ENCODE data around the gene CPEB2.

The CPEB2 gene

DNA sequence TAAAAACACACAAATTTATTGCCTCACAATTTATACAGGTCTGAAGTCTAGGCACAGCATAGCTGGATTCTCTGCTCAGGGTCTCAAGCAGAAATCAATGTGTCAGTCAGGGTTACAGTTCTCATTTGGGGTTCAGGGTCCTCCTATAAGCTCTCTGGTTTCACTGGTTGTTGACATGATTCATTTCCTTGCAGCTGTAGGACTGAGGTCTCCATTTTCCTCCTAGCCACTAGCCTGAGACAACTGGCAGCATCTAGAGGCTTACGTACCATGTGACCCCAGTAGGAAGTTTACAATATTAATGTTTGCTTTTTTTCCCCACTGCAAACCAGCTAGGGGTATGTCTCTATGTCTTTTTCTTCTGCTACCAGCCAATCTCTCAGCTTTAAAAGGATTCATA is 102.5 kb downstream of the CPEB2 start:
- TF ChIP-seq SIN3A (IDR thresholded peaks at IDR 0.05; ENCODE audit: borderline replicate concordance, insufficient read depth, low read length) (no peak), TAF1 (IDR thresholded peaks at IDR 0.05; ENCODE audit: borderline replicate concordance, insufficient read depth, low read length) (no peak), FOXP2 (optimal IDR thresholded peaks at IDR 0.05; ENCODE audit: borderline replicate concordance, extremely low read depth, extremely low read length, insufficient read depth) (no peak), POLR2AphosphoS5 (IDR thresholded peaks at IDR 0.05; ENCODE audit: low read depth, low read length) (no peak)
- TF ChIP-seq, protein P1, sequence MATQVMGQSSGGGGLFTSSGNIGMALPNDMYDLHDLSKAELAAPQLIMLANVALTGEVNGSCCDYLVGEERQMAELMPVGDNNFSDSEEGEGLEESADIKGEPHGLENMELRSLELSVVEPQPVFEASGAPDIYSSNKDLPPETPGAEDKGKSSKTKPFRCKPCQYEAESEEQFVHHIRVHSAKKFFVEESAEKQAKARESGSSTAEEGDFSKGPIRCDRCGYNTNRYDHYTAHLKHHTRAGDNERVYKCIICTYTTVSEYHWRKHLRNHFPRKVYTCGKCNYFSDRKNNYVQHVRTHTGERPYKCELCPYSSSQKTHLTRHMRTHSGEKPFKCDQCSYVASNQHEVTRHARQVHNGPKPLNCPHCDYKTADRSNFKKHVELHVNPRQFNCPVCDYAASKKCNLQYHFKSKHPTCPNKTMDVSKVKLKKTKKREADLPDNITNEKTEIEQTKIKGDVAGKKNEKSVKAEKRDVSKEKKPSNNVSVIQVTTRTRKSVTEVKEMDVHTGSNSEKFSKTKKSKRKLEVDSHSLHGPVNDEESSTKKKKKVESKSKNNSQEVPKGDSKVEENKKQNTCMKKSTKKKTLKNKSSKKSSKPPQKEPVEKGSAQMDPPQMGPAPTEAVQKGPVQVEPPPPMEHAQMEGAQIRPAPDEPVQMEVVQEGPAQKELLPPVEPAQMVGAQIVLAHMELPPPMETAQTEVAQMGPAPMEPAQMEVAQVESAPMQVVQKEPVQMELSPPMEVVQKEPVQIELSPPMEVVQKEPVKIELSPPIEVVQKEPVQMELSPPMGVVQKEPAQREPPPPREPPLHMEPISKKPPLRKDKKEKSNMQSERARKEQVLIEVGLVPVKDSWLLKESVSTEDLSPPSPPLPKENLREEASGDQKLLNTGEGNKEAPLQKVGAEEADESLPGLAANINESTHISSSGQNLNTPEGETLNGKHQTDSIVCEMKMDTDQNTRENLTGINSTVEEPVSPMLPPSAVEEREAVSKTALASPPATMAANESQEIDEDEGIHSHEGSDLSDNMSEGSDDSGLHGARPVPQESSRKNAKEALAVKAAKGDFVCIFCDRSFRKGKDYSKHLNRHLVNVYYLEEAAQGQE (IDR thresholded peaks at IDR 0.05; ENCODE audit: insufficient read depth in 1 of 2, low read depth in 2 of 2, low read length in 2 of 2), result no peak

DNA sequence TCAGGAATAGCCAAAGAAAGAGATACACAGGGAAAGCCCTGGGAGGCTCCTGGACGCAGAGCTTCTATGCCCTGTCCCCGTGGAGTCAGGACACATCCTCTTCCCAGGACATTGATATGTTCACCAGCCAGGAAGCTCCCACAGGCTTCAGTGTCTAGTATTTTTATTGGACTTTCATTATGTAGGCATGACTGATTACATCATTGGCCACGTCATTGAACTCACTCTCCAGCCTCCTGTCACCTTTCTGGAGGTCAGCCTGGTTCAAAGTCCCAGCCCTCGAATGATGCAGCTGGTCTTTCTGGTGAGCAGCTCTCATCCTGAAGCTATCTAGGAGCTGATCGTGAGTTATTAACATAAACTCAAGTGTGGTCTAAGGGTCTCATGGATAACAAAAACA is 104.1 kb downstream of the CPEB2 start:
- TF ChIP-seq TAF1 (IDR thresholded peaks at IDR 0.05; ENCODE audit: borderline replicate concordance, insufficient read depth, low read length) (no peak), POLR2AphosphoS5 (IDR thresholded peaks at IDR 0.05; ENCODE audit: low read depth, low read length) (no peak)
- TF ChIP-seq, protein P1 (IDR thresholded peaks at IDR 0.05; ENCODE audit: insufficient read depth in 1 of 2, low read depth in 2 of 2, low read length in 2 of 2), result no peak

DNA sequence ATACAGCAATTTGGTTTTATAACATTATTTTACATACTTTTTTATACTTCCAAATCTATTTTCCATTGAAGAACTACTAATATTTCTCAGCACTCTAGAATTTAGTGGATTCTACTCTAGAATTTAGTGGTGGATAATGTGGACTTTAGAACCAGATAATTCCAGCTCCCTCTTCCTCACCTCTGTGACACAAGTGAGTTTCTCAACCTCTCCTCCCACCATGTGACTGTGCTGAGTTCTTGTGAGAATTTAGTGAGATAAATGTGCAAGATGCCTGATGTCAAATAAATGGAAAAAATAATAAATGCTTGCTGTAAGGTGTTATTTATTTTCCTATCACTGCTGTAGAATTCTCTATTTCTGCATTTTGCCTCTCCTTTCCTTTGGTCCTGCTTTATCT is 107.3 kb downstream of the CPEB2 start:
- TF ChIP-seq TAF1 (IDR thresholded peaks at IDR 0.05; ENCODE audit: borderline replicate concordance, insufficient read depth, low read length), result no peak
- TF ChIP-seq, protein P1 (IDR thresholded peaks at IDR 0.05; ENCODE audit: insufficient read depth in 1 of 2, low read depth in 2 of 2, low read length in 2 of 2), result no peak
- TF ChIP-seq FOXP2 (optimal IDR thresholded peaks at IDR 0.05; ENCODE audit: borderline replicate concordance, extremely low read depth, extremely low read length, insufficient read depth), result no peak
- TF ChIP-seq SIN3A (IDR thresholded peaks at IDR 0.05; ENCODE audit: borderline replicate concordance, insufficient read depth, low read length), result no peak
- no peak for TF ChIP-seq POLR2AphosphoS5 (IDR thresholded peaks at IDR 0.05; ENCODE audit: low read depth, low read length)

DNA sequence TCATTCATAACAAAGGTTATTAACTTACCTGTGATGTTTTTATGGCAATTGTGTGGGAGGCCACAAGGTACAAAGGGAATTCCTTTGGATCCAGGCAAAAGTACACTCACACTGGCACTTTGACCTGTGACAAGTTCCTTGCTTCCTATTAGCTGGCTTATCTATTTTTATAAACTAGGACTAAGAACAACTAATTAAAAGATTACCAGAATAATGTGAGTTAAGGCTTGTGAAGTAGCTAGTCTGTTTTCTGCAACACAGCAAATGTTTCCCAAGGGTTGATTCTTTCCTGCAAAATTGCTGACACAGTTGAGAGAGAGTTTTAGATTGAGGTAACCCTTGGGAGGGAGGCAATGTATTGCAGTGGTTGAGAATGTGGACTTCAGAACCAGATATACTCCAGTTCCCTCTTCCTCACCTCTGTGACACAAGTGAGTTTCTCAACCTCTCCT is 107.9 kb downstream of the CPEB2 start:
- TF ChIP-seq, protein P1 (IDR thresholded peaks at IDR 0.05; ENCODE audit: insufficient read depth in 1 of 2, low read depth in 2 of 2, low read length in 2 of 2), result no peak
- no peak for TF ChIP-seq POLR2AphosphoS5 (IDR thresholded peaks at IDR 0.05; ENCODE audit: low read depth, low read length)
- no peak for TF ChIP-seq SIN3A (IDR thresholded peaks at IDR 0.05; ENCODE audit: borderline replicate concordance, insufficient read depth, low read length)
- no peak for TF ChIP-seq TAF1 (IDR thresholded peaks at IDR 0.05; ENCODE audit: borderline replicate concordance, insufficient read depth, low read length)
- no peak for TF ChIP-seq FOXP2 (optimal IDR thresholded peaks at IDR 0.05; ENCODE audit: borderline replicate concordance, extremely low read depth, extremely low read length, insufficient read depth)

DNA sequence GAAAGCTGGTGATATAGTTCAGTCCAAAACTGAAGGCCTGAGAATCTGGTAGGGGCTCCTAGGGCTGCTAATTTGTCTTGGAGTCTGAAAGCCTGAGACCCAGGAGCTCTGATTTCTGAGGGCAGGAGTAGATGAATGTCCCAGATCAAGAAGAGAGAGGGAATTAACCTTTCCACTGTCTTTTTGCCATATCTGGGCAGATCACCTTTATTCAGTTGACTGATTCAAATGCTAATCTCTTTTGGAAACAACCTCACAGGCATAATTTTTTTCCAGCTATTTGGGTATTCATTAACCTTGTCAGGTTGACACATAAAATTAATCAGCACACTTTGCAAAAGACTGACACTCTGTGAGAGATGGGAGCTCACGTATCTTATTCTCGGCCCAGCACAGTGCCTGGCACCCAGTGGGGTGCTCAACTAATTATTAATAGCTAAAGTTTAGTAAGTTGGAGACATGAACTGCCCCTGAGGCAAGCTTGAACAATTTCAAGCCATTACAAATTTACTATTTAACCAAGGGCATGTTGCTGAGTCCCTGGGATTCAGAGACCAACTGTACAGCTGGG is 114.3 kb downstream of the CPEB2 start:
- TF ChIP-seq FOXP2 (optimal IDR thresholded peaks at IDR 0.05; ENCODE audit: borderline replicate concordance, extremely low read depth, extremely low read length, insufficient read depth) (no peak), SIN3A (IDR thresholded peaks at IDR 0.05; ENCODE audit: borderline replicate concordance, insufficient read depth, low read length) (no peak), POLR2AphosphoS5 (IDR thresholded peaks at IDR 0.05; ENCODE audit: low read depth, low read length) (no peak), TAF1 (IDR thresholded peaks at IDR 0.05; ENCODE audit: borderline replicate concordance, insufficient read depth, low read length) (no peak)
- TF ChIP-seq, protein P1 (IDR thresholded peaks at IDR 0.05; ENCODE audit: insufficient read depth in 1 of 2, low read depth in 2 of 2, low read length in 2 of 2), result no peak

Measured in PFSK-1 (cell line).